Measurements from ENCODE around the gene SGCA.

- TF ChIP-seq POLR2AphosphoS5 (IDR thresholded peaks at IDR 0.05; ENCODE audit: low read depth) (no peak), CTCF (conservative IDR thresholded peaks at IDR 0.05; ENCODE audit: low read depth in 2 of 2) (no peak), STAT1 (IDR thresholded peaks at IDR 0.05; ENCODE audit: unreplicated experiment) (no peak), EZH2 (IDR thresholded peaks at IDR 0.05; ENCODE audit: low read depth, unreplicated experiment) (no peak), ZNF331 (CRISPR knock-in tag; IDR thresholded peaks at IDR 0.05; ENCODE audit: low read depth) (no peak), EZH2phosphoT487 (IDR thresholded peaks at IDR 0.05; ENCODE audit: unreplicated experiment) (no peak), ETS1 (IDR thresholded peaks at IDR 0.05) (no peak)
These were observed 44.7 kb downstream of the SGCA start for GRCh38 chr17:50210240-50211225.

Data from GM23338 (cell line).